ENCODE measurements around the gene AP5S1. TPM values are rescaled to one million over a fixed set of nuclear protein-coding genes. Genes with fewer than 3 reads are reported as not detected.

The AP5S1 gene
- total RNA-seq, 1 experiment from 2014 or later = 2.8 TPM

- Mint-ChIP-seq H3K27ac (peak within 1 kb of the TSS; percentile 84), H3K4me3 (peak within 1 kb of the TSS; percentile 82), H3K9me3 (no peaks in the 10 kb centered on the region), H3K4me1 (peaks cover 47% of the 10 kb centered on the region), H3K27me3 (ENCODE audit: low read depth) (peaks cover 11% of the 10 kb centered on the region; the same call in 1 of the 2 replicates), H3K36me3 (peaks cover 4% of the 10 kb centered on the region)
- CTCF ChIA-PET = interaction anchor here (0.5 to 2.8 kb wide), 4 partner anchors 10 to 36 kb away, joined by 3 to 29 read pairs (median 8); partner anchors contain the start of genes AP5S1 and CENPB
- POLR2A ChIA-PET = interaction anchor here (0.6 kb wide), 1 partner anchor 23 kb away, joined by 4 read pairs; no protein-coding TSS in a partner anchor
- DNase-seq (ENCODE audit: low spot score) (peak; percentile 92), ATAC-seq (peak; percentile 52)
- TF ChIP-seq CDX4 (CRISPR knock-in tag; IDR thresholded peaks at IDR 0.05; ENCODE audit: borderline replicate concordance) = no peak
- no peak for TF ChIP-seq EMX1 (CRISPR knock-in tag; IDR thresholded peaks at IDR 0.05)
- TF ChIP-seq ZNF232 (CRISPR knock-in tag; IDR thresholded peaks at IDR 0.05) = no peak
- TF ChIP-seq ARID4B (CRISPR knock-in tag; IDR thresholded peaks at IDR 0.05; ENCODE audit: borderline replicate concordance) = no peak
- no peak for TF ChIP-seq CTCF (IDR thresholded peaks at IDR 0.05)
- TF ChIP-seq FOXJ3 (CRISPR knock-in tag; IDR thresholded peaks at IDR 0.05; ENCODE audit: borderline replicate concordance) = no peak
- TF ChIP-seq MLX (CRISPR knock-in tag; IDR thresholded peaks at IDR 0.05) = no peak
- TF ChIP-seq ZNF532 (CRISPR knock-in tag; IDR thresholded peaks at IDR 0.05; ENCODE audit: borderline replicate concordance) = no peak
- peak; percentile 61; the same call in 1 of the 2 replicates for TF ChIP-seq PREB (CRISPR knock-in tag; IDR thresholded peaks at IDR 0.05; ENCODE audit: borderline replicate concordance)
- no peak for TF ChIP-seq ZBTB21 (CRISPR knock-in tag; IDR thresholded peaks at IDR 0.05; ENCODE audit: borderline replicate concordance)
- peak; percentile 80 for TF ChIP-seq CREM (CRISPR knock-in tag; IDR thresholded peaks at IDR 0.05)
- TF ChIP-seq GABPB1 (CRISPR knock-in tag; IDR thresholded peaks at IDR 0.05) = peak; percentile 77
- peak; percentile 33; the same call in 1 of the 2 replicates for TF ChIP-seq NFYB (CRISPR knock-in tag; conservative IDR thresholded peaks at IDR 0.05; ENCODE audit: low read depth)
- no peak for TF ChIP-seq KAT7 (CRISPR knock-in tag; IDR thresholded peaks at IDR 0.05; ENCODE audit: borderline replicate concordance)
- TF ChIP-seq CBFB (CRISPR knock-in tag; IDR thresholded peaks at IDR 0.05; ENCODE audit: low read depth) = no peak
- peak; percentile 74 for TF ChIP-seq MAX (CRISPR knock-in tag; IDR thresholded peaks at IDR 0.05)
- no peak for TF ChIP-seq FOXK1 (CRISPR knock-in tag; IDR thresholded peaks at IDR 0.05)
- TF ChIP-seq HMGXB4 (CRISPR knock-in tag; IDR thresholded peaks at IDR 0.05) = peak; percentile 73
- TF ChIP-seq HMGA2 (CRISPR knock-in tag; IDR thresholded peaks at IDR 0.05) = no peak
- no peak for TF ChIP-seq NFATC4 (CRISPR knock-in tag; IDR thresholded peaks at IDR 0.05)
Measured at GRCh38 chr20:3795511-3796468, 24.6 kb upstream of the AP5S1 start, which contains the start of gene CDC25B. TSS of gene CDC25B (plus strand) at chr20:3796310. CDS start at chr20:3796532, 222 bp downstream.

All from WTC11 (cell line).